Measurements from ENCODE around the gene STKLD1. TPM values are rescaled to one million over a fixed set of nuclear protein-coding genes. Genes with fewer than 3 reads are reported as not detected.
A peak's percentile ranks its signal among the peaks of the same experiment; 100 is the strongest.

STKLD1 gene
- total and polyA plus RNA-seq, 9 of the 15 experiments (the other 6 are each of a cell fraction or from before 2014, with no cell fraction given), result 0.10 to 0.65 (median 0.33) TPM; not detected in 2

DNA sequence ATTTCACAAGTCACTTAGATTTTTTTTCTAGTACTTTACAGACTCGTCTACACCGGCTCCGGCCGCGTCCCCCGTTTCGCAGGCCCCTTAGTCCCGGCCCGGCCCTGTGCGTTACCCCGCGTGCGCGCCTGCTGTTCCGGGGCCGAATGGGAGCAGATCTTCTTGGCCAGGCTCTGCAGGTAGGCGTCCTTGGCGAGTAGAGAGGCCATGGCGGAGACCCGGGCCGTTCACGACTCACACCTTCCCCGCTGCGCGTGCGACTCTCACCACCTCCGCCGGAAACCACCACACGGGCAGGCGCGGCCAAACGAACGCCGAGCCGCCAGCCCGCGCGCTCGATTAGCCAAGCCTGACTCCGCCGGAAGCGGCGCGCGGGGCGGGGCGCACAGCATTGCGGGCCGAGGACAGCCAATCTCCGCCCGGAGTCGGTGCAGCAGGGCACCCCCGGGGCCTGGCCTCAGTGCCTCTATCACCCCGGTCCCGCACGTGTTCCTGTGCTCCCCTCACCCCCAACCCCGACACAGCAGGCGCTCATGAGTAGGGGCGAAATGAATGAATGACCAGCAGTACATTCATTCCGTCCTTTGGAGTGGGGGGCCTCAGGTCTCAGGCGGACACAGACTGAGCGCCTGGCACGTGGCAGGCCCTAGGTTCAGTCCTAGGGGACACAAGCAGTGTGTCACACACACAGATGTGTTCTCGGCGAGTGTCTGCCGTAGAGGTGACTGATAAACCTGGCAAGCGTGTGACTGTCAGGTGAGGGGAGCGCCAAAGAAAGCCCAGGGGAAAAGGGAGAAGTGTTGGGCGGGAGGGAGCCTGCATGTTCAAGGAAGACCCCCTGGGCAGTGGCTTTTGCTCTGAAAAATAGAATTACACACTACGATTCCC is 40.0 kb upstream of the STKLD1 start, which contains the start of gene SURF6 (continued):
- TF ChIP-seq ZNF311 (CRISPR knock-in tag; IDR thresholded peaks at IDR 0.05) (no peak), ZNF436 (CRISPR knock-in tag; IDR thresholded peaks at IDR 0.05) (no peak), PHB2 (IDR thresholded peaks at IDR 0.05; ENCODE audit: low read depth) (no peak), DMBX1 (CRISPR knock-in tag; IDR thresholded peaks at IDR 0.05; ENCODE audit: borderline replicate concordance) (no peak), ZNF583 (CRISPR knock-in tag; IDR thresholded peaks at IDR 0.05) (peak; percentile 23; the same call in 1 of the 2 replicates), CHD1 (IDR thresholded peaks at IDR 0.05; ENCODE audit: low read length) (no peak), ZNF143 (CRISPR knock-in tag; IDR thresholded peaks at IDR 0.05) (peak; percentile 41; the same call in 1 of the 2 replicates), ZNF174 (CRISPR knock-in tag; IDR thresholded peaks at IDR 0.05) (0 out of 2 replicates have a peak, but pooled peaks have one; percentile 65), RBM22 (IDR thresholded peaks at IDR 0.05; ENCODE audit: low read depth, low read length, poor library complexity, severe bottlenecking) (peak; percentile 86), ZNF146 (CRISPR knock-in tag; IDR thresholded peaks at IDR 0.05; ENCODE audit: unreplicated experiment) (no peak), ZNF644 (tag; IDR thresholded peaks at IDR 0.05; ENCODE audit: low read depth) (no peak), KLF10 (CRISPR knock-in tag; IDR thresholded peaks at IDR 0.05) (no peak), MYNN (IDR thresholded peaks at IDR 0.05) (peak; percentile 56), MYNN (CRISPR knock-in tag; IDR thresholded peaks at IDR 0.05) (no peak), PRMT5 (CRISPR knock-in tag; IDR thresholded peaks at IDR 0.05) (no peak), GABPA (tag; conservative IDR thresholded peaks at IDR 0.05; ENCODE audit: low read depth) (peak; percentile 97), CHD2 (IDR thresholded peaks at IDR 0.05; ENCODE audit: low read depth, low read length) (peak; percentile 37; the same call in 1 of the 2 replicates), ZBTB7A (IDR thresholded peaks at IDR 0.05; ENCODE audit: borderline replicate concordance, control insufficient read depth, low read depth, low read length) (peak; percentile 70; the same call in 1 of the 2 replicates), NCOR1 (IDR thresholded peaks at IDR 0.05) (peak; percentile 54; the same call in 1 of the 2 replicates), HDAC1 (IDR thresholded peaks at IDR 0.05) (peak in 1 of 2 experiments; percentile 89; a peak in 2 of 4 replicates), NCOA1 (IDR thresholded peaks at IDR 0.05; ENCODE audit: low read depth) (no peak), ZHX1 (conservative IDR thresholded peaks at IDR 0.05; ENCODE audit: low read length) (no peak), MBD2 (IDR thresholded peaks at IDR 0.05; ENCODE audit: borderline replicate concordance, low read depth) (peak; percentile 75), C11orf30 (IDR thresholded peaks at IDR 0.05; ENCODE audit: low read depth) (peak; percentile 93)
- TF ChIP-seq, protein P1, sequence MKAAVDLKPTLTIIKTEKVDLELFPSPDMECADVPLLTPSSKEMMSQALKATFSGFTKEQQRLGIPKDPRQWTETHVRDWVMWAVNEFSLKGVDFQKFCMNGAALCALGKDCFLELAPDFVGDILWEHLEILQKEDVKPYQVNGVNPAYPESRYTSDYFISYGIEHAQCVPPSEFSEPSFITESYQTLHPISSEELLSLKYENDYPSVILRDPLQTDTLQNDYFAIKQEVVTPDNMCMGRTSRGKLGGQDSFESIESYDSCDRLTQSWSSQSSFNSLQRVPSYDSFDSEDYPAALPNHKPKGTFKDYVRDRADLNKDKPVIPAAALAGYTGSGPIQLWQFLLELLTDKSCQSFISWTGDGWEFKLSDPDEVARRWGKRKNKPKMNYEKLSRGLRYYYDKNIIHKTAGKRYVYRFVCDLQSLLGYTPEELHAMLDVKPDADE (conservative IDR thresholded peaks at IDR 0.05; ENCODE audit: control insufficient read depth, low read depth, low read length), result peak; percentile 99
- TF ChIP-seq, protein P2, sequence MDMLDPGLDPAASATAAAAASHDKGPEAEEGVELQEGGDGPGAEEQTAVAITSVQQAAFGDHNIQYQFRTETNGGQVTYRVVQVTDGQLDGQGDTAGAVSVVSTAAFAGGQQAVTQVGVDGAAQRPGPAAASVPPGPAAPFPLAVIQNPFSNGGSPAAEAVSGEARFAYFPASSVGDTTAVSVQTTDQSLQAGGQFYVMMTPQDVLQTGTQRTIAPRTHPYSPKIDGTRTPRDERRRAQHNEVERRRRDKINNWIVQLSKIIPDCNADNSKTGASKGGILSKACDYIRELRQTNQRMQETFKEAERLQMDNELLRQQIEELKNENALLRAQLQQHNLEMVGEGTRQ (CRISPR knock-in tag; IDR thresholded peaks at IDR 0.05), result peak; percentile 3

Measured in K562 (cell line).